Measurements from ENCODE around the gene CMYA5.

GRCh38 chr5:79686799-79687198 lies 2.8 kb upstream of the CMYA5 start:
- TF ChIP-seq CTCF (IDR thresholded peaks at IDR 0.05) (no peak), POLR2A (IDR thresholded peaks at IDR 0.05) (no peak), EP300 (IDR thresholded peaks at IDR 0.05) (no peak)

Measured in tibial nerve (tissue), 4 donors.